ENCODE results near the gene NFE2L3.

- TF ChIP-seq, protein P1, sequence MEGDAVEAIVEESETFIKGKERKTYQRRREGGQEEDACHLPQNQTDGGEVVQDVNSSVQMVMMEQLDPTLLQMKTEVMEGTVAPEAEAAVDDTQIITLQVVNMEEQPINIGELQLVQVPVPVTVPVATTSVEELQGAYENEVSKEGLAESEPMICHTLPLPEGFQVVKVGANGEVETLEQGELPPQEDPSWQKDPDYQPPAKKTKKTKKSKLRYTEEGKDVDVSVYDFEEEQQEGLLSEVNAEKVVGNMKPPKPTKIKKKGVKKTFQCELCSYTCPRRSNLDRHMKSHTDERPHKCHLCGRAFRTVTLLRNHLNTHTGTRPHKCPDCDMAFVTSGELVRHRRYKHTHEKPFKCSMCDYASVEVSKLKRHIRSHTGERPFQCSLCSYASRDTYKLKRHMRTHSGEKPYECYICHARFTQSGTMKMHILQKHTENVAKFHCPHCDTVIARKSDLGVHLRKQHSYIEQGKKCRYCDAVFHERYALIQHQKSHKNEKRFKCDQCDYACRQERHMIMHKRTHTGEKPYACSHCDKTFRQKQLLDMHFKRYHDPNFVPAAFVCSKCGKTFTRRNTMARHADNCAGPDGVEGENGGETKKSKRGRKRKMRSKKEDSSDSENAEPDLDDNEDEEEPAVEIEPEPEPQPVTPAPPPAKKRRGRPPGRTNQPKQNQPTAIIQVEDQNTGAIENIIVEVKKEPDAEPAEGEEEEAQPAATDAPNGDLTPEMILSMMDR (conservative IDR thresholded peaks at IDR 0.05; ENCODE audit: low read length): no peak
- TF ChIP-seq EZH2phosphoT487 (IDR thresholded peaks at IDR 0.05; ENCODE audit: borderline replicate concordance): no peak
These were observed 39.7 kb upstream of the NFE2L3 start for GRCh38 chr7:26112203-26112740.
